Prostate gland (tissue), 2 donors: ENCODE results near the gene PTPRT. TPM values are rescaled to one million over a fixed set of nuclear protein-coding genes. Genes with fewer than 3 reads are reported as not detected.

ENCODE experiments used
- DNase-seq: peaks from one replicate; pipeline ENCODE4 v3.0.0-alpha.2; 2019; ENCODE audit warnings: low spot score
- H3K27ac ChIP-seq, 2 donors: fragments of 200-600 bp; sonication (generic); 2 replicates each; pipeline ENCODE4 v1.5.1; 2017 to 2019
- H3K27me3 ChIP-seq: fragments of 200-600 bp; sonication (generic); replicated peaks from 2 replicates; pipeline ENCODE4 v1.5.1; 2019; ENCODE audit not compliant: insufficient read depth
- H3K36me3 ChIP-seq, 2 donors: fragments of 200-600 bp; sonication (generic); 1 replicate in 1 of 2; 2 replicates in 1 of 2; pipeline versions ENCODE4 v1.5.1 to v1.8.1; 2017 to 2019
- H3K4me1 ChIP-seq: fragments of 200-600 bp; sonication (generic); replicated peaks from 2 replicates; pipeline ENCODE4 v1.5.1; 2019
- H3K4me3 ChIP-seq, 2 donors: fragments of 200-600 bp; sonication (generic); 2 replicates each; pipeline ENCODE4 v1.5.1; 2017 to 2019
- H3K9me3 ChIP-seq: fragments of 200-600 bp; sonication (generic); 2 replicates; pipeline ENCODE4 v1.5.1; 2017
- POLR2A ChIP-seq: fragments of 450-650 bp; IDR thresholded peaks from one replicate; pipeline ENCODE4 v1.6.1; 2016; ENCODE audit warnings: antibody characterized with exemption, mild to moderate bottlenecking
- POLR2AphosphoS5 ChIP-seq: sonication (generic); formaldehyde crosslinking; IDR thresholded peaks from one replicate; pipeline ENCODE4 v1.6.1; 2017; ENCODE audit warnings: antibody characterized with exemption
- WGBS: methylation state at CpG from one replicate; pipeline ENCODE4 v1.1.5; 2018; 5-methylcytosine and 5-hydroxymethylcytosine counted together
- intact Hi-C: fragments of 100-400 bp; cut with DNase I; formaldehyde crosslinking; loops from one replicate; pipeline ENCODE4 v1.14.2; 2022
- total RNA-seq, 2 donors: library from RNA; depleted of rRNA; stranded (reverse); fragments of >200 nt; gene quantifications; one replicate each; pipeline ENCODE4 v1.1.0, GENCODE V29; 2016
- TF ChIP-seq, protein P1 (sequence below), 4 experiments: fragments of 200-600 bp in 2 of 4; fragments of 450-650 bp in 2 of 4; sonication (generic) in 2 of 4; IDR thresholded peaks; 1 replicate in 3 of 4; 2 replicates in 1 of 4; pipeline ENCODE4 v1.5.1; 2016 to 2019; ENCODE audit warnings: antibody characterized with exemption in 4 of 4, mild to moderate bottlenecking in 2 of 4, moderate library complexity in 2 of 4

Gene PTPRT
- total RNA-seq, 2 donors from 2014 or later = 1.5 to 3.5 TPM

DNA sequence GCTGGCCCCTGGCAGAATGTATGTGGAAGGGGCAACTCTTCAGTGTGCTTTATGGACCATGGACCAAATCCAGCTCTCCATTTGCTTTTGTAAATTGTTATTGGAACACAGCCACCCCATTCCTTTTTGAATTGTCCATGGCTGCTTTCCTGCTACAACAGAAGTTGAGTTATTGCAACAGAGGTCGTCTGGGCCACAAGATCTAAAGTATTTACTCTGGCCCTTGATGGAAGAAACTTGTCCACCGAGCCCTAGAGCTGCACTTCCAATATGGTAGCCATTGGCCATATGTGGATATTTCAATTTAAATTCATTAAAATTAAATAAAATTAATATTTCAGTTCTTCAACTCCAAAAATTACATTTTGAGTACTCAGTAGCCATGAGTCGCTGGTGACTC, 543.5 kb downstream of the PTPRT start:
- 52% methylated on average over 3 of the region's 3 CpGs for WGBS
- Histone ChIP-seq H3K4me3 (no peak overlapping the region), H3K4me1 (no peaks in the 10 kb centered on the region), H3K9me3 (no peaks in the 10 kb centered on the region), H3K27me3 (no peaks in the 10 kb centered on the region), H3K27ac (no peak overlapping the region), H3K36me3 (no peaks in the 10 kb centered on the region)
- intact Hi-C loops = no loop called here
- DNase-seq = no peak
- TF ChIP-seq, protein P1, sequence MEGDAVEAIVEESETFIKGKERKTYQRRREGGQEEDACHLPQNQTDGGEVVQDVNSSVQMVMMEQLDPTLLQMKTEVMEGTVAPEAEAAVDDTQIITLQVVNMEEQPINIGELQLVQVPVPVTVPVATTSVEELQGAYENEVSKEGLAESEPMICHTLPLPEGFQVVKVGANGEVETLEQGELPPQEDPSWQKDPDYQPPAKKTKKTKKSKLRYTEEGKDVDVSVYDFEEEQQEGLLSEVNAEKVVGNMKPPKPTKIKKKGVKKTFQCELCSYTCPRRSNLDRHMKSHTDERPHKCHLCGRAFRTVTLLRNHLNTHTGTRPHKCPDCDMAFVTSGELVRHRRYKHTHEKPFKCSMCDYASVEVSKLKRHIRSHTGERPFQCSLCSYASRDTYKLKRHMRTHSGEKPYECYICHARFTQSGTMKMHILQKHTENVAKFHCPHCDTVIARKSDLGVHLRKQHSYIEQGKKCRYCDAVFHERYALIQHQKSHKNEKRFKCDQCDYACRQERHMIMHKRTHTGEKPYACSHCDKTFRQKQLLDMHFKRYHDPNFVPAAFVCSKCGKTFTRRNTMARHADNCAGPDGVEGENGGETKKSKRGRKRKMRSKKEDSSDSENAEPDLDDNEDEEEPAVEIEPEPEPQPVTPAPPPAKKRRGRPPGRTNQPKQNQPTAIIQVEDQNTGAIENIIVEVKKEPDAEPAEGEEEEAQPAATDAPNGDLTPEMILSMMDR (IDR thresholded peaks at IDR 0.05) = no peak
- TF ChIP-seq POLR2AphosphoS5 (no peak), POLR2A (no peak)

GRCh38 chr20:42641886-42642285, 547.8 kb downstream of the PTPRT start:
- WGBS = 92% methylated on average over 1 of the region's 1 CpG
- H3K9me3 ChIP-seq = no peaks in the 10 kb centered on the region
- no peaks in the 10 kb centered on the region for H3K27me3 ChIP-seq
- DNase-seq = no peak
- TF ChIP-seq POLR2A (no peak), POLR2AphosphoS5 (no peak)
- TF ChIP-seq, protein P1 (IDR thresholded peaks at IDR 0.05) = no peak
- no peaks in the 10 kb centered on the region for H3K4me1 ChIP-seq
- intact Hi-C loops = no loop called here
- H3K27ac ChIP-seq = no peak overlapping the region
- no peaks in the 10 kb centered on the region for H3K36me3 ChIP-seq
- H3K4me3 ChIP-seq = no peak overlapping the region

DNA sequence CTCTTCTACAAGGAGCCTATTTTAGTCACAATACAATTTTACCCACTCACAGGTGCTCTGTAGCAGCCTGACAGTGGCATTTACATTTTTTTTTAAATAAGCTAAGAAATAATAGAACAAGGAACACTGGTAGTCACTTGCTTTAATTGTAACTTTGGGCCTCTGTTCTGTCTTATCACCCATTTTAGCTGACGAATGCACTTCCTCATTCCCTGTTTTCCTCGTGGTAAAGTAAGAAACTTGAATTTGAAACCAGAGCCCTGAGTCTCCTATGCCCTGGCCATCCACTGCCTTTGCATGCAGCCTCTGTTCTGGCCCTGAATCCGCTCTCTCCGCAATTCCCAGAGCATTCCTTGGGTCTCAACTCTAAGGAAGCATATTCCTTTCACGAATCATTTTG, 550.6 kb downstream of the PTPRT start:
- DNase-seq = no peak
- no peaks in the 10 kb centered on the region for H3K36me3 ChIP-seq
- no peaks in the 10 kb centered on the region for H3K9me3 ChIP-seq
- no peaks in the 10 kb centered on the region for H3K4me1 ChIP-seq
- intact Hi-C loops = no loop called here
- TF ChIP-seq POLR2AphosphoS5 = no peak
- no peak for TF ChIP-seq POLR2A
- TF ChIP-seq, protein P1 (IDR thresholded peaks at IDR 0.05) = no peak
- 65% methylated on average over 5 of the region's 5 CpGs for WGBS
- H3K27ac ChIP-seq = no peak overlapping the region
- H3K4me3 ChIP-seq = no peak overlapping the region
- no peaks in the 10 kb centered on the region for H3K27me3 ChIP-seq

- no peaks in the 10 kb centered on the region for H3K36me3 ChIP-seq
- intact Hi-C loops = no loop called here
- TF ChIP-seq, protein P1 (IDR thresholded peaks at IDR 0.05) = no peak
- TF ChIP-seq POLR2A (no peak), POLR2AphosphoS5 (no peak)
- no peak for DNase-seq
- H3K9me3 ChIP-seq = no peaks in the 10 kb centered on the region
- H3K4me3 ChIP-seq = no peak overlapping the region
- WGBS = 75% methylated on average over 6 of the region's 6 CpGs
- H3K27ac ChIP-seq = no peak overlapping the region
- no peaks in the 10 kb centered on the region for H3K4me1 ChIP-seq
- H3K27me3 ChIP-seq = no peaks in the 10 kb centered on the region
Observed at GRCh38 chr20:42635699-42636411, 553.9 kb downstream of the PTPRT start.

DNA sequence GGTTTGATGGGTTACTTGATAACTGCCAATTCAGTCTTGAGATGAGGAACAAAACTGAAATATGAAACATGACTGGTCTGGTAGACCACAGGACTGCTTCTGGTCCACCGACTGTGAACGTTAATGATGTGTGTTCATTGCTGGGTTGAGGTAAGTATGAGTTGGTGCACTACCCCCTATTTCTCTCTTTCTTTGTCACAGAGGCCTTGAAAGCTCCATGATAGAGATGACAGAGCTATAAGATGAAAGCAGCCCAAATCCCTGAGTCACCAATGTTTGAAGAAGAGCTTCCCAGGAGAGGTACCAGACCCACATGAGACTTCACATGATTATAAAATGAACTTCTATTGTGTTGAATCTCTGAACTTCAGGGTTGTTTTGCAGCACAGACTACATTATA, 555.5 kb downstream of the PTPRT start:
- no peaks in the 10 kb centered on the region for H3K4me1 ChIP-seq
- H3K9me3 ChIP-seq = no peaks in the 10 kb centered on the region
- DNase-seq = no peak
- H3K27me3 ChIP-seq = no peaks in the 10 kb centered on the region
- no peaks in the 10 kb centered on the region for H3K36me3 ChIP-seq
- no peak overlapping the region for H3K27ac ChIP-seq
- intact Hi-C loops = no loop called here
- TF ChIP-seq, protein P1 (IDR thresholded peaks at IDR 0.05) = no peak
- TF ChIP-seq POLR2A = no peak
- TF ChIP-seq POLR2AphosphoS5 = no peak
- 86% methylated on average over 2 of the region's 2 CpGs for WGBS
- no peak overlapping the region for H3K4me3 ChIP-seq
